Caco-2 (cell line): Measurements from ENCODE around the gene TAF15. TPM values are rescaled to one million over a fixed set of nuclear protein-coding genes. Genes with fewer than 3 reads are reported as not detected.

ENCODE experiments used
- BruUV-seq: library from RNA; stranded (reverse); fragments of 400-500 nt; replicated peaks from 2 replicates; lab custom pipeline; 2021; lab: Mats Ljungman, UMichigan
- CTCF ChIA-PET: fragments of 300-600 bp; sonication (Branson Sonifier 250); formaldehyde crosslinking; loops from one replicate; lab custom pipeline; 2022; ENCODE audit warnings: antibody characterized with exemption; lab: Charles Lee
- POLR2A ChIA-PET: fragments of 300-600 bp; sonication (Branson Sonifier 250); formaldehyde crosslinking; loops from one replicate; lab custom pipeline; 2022; ENCODE audit warnings: antibody characterized with exemption; lab: Charles Lee
- DNase-seq, 2 experiments: peaks; one replicate each; pipeline versions ENCODE4 v3.0.0 to v3.0.0-alpha.2; 2020 to 2022
- H3K27me3 ChIP-seq: replicated peaks from 2 replicates; pipeline ENCODE4 v1.6.0; 2011; ENCODE audit warnings: low read length; ENCODE audit not compliant: control insufficient read depth, insufficient read depth
- H3K36me3 ChIP-seq: 2 replicates; pipeline ENCODE4 v1.5.1; 2011; ENCODE audit warnings: low read length; ENCODE audit not compliant: control insufficient read depth, insufficient read depth
- H3K4me1 ChIP-seq: fragments of 250-450 bp; sonication (Bioruptor Pico); 2 replicates; pipeline ENCODE4 v1.5.1; 2020; ENCODE audit warnings: mild to moderate bottlenecking
- H3K4me3 ChIP-seq: 2 replicates; pipeline ENCODE4 v1.5.1; 2011; ENCODE audit warnings: low read depth, mild to moderate bottlenecking, control low read depth, low read length
- H3K9me3 ChIP-seq: fragments of 250-450 bp; sonication (Bioruptor Pico); 2 replicates; pipeline ENCODE4 v1.5.1; 2020; ENCODE audit warnings: mild to moderate bottlenecking, moderate library complexity
- H3K27ac Mint-ChIP-seq: one replicate; pipeline ENCODE4 v1.8.0; 2022; ENCODE audit warnings: mixed read lengths; ENCODE audit not compliant: unreplicated experiment
- H3K27me3 Mint-ChIP-seq: one replicate; pipeline ENCODE4 v1.8.0; 2022; ENCODE audit warnings: mixed read lengths; ENCODE audit not compliant: insufficient read depth, unreplicated experiment
- H3K36me3 Mint-ChIP-seq: one replicate; pipeline ENCODE4 v1.8.0; 2022; ENCODE audit warnings: mild to moderate bottlenecking, mixed read lengths; ENCODE audit not compliant: insufficient read depth, unreplicated experiment
- H3K4me1 Mint-ChIP-seq: one replicate; pipeline ENCODE4 v1.8.0; 2022; ENCODE audit warnings: low read depth, mixed read lengths; ENCODE audit not compliant: unreplicated experiment
- H3K4me3 Mint-ChIP-seq: one replicate; pipeline ENCODE4 v1.8.0; 2022; ENCODE audit warnings: mild to moderate bottlenecking, moderate library complexity, mixed read lengths; ENCODE audit not compliant: unreplicated experiment
- H3K9me3 Mint-ChIP-seq: one replicate; pipeline ENCODE4 v1.8.0; 2022; ENCODE audit warnings: mixed read lengths; ENCODE audit not compliant: unreplicated experiment
- CTCF ChIP-seq, 2 experiments: fragments of 200-600 bp in 1 of 2; IDR thresholded peaks; 1 replicate in 1 of 2; 2 replicates in 1 of 2; pipeline versions ENCODE4 v1.5.1 to v1.8.0; 2011 to 2022; ENCODE audit warnings: antibody characterized with exemption in 1 of 2, control low read depth in 1 of 2, inconsistent platforms in 1 of 2, low read depth in 1 of 2, low read length in 1 of 2, mild to moderate bottlenecking in 1 of 2, moderate library complexity in 1 of 2; ENCODE audit not compliant: insufficient read depth in 1 of 2, severe bottlenecking in 1 of 2, unreplicated experiment in 1 of 2
- intact Hi-C: fragments of 100-400 bp; cut with micrococcal nuclease; formaldehyde crosslinking; loops from one replicate; pipeline ENCODE4 v1.10.0; 2022; ENCODE audit not compliant: unreplicated experiment
- total RNA-seq: library from RNA; stranded (reverse); gene quantifications from 2 replicates; pipeline ENCODE4 v1.2.3, GENCODE V29; 2022

Gene TAF15
- total RNA-seq, 1 experiment from 2014 or later = 350 TPM

GRCh38 chr17:35895636-35896587 lies 86.6 kb downstream of the TAF15 start:
- no peak for DNase-seq
- H3K9me3 ChIP-seq = no peaks in the 10 kb centered on the region
- no peaks in the 10 kb centered on the region for H3K27me3 Mint-ChIP-seq
- H3K9me3 Mint-ChIP-seq = no peaks in the 10 kb centered on the region
- intact Hi-C loops = no loop called here
- peaks cover 7% of the 10 kb centered on the region; the same call in 1 of the 2 replicates for H3K4me1 ChIP-seq
- POLR2A ChIA-PET = no interaction called here
- CTCF ChIA-PET = no interaction called here
- no peaks in the 10 kb centered on the region for H3K36me3 ChIP-seq
- no peak overlapping the region for H3K4me3 Mint-ChIP-seq
- no peaks in the 10 kb centered on the region for H3K36me3 Mint-ChIP-seq
- peaks cover 13% of the 10 kb centered on the region for H3K4me1 Mint-ChIP-seq
- H3K27ac Mint-ChIP-seq = no peak overlapping the region
- H3K4me3 ChIP-seq = no peak overlapping the region
- TF ChIP-seq CTCF (IDR thresholded peaks at IDR 0.05; ENCODE audit: insufficient read depth in 1 of 2, low read depth in 1 of 2, low read length in 1 of 2, severe bottlenecking in 1 of 2, unreplicated experiment in 1 of 2) = no peak
- BruUV-seq = no TSS peak
- no peaks in the 10 kb centered on the region for H3K27me3 ChIP-seq

Other genes starting within 250 kb of the TAF15 start
- not detected in 2 replicates for gene SLFN14, start 248.7 kb upstream of the TAF15 start, total RNA-seq
- gene PEX12, start 230.9 kb upstream of the TAF15 start, total RNA-seq = 4.8 and 5.1 TPM in 2 replicates
- 221 and 228 TPM in 2 replicates for gene AP2B1, start 222.2 kb upstream of the TAF15 start, total RNA-seq
- gene RASL10B, start 77.8 kb upstream of the TAF15 start, total RNA-seq = 11.4 and 13.3 TPM in 2 replicates
- not detected in 2 replicates for gene GAS2L2, start 56.2 kb upstream of the TAF15 start, total RNA-seq
- gene C17orf50, start 48.6 kb upstream of the TAF15 start, total RNA-seq = not detected in 2 replicates
- not detected in 2 replicates for gene MMP28, start 13.8 kb upstream of the TAF15 start, total RNA-seq
- not detected in 2 replicates for gene HEATR9, start 59.4 kb downstream of the TAF15 start, total RNA-seq
- gene CCL5, start 70.9 kb downstream of the TAF15 start, total RNA-seq = not detected in 2 replicates
- 9.9 and 12.9 TPM in 2 replicates for gene RDM1, start 121.3 kb downstream of the TAF15 start, total RNA-seq
- gene LYZL6, start 134.2 kb downstream of the TAF15 start, total RNA-seq = not detected in 2 replicates
- gene CCL16, start 172.0 kb downstream of the TAF15 start, total RNA-seq = not detected in 2 replicates
- not detected in 2 replicates for gene CCL14, start 177.2 kb downstream of the TAF15 start, total RNA-seq
- 0.30 and 0.52 TPM in 2 replicates for gene CCL15, start 192.1 kb downstream of the TAF15 start, total RNA-seq
- gene CCL23, start 208.5 kb downstream of the TAF15 start, total RNA-seq = not detected in 2 replicates